Right lobe of liver (tissue), 6 donors: ENCODE results near the gene DGKH. TPM values are rescaled to one million over a fixed set of nuclear protein-coding genes. Genes with fewer than 3 reads are reported as not detected.

Experiments used
- ATAC-seq, 4 donors: fragments of 200-7000 bp; cut with Tn5 transposase; one replicate each; pipeline ENCODE4 v1.9.1; 2020; ENCODE audit warnings: mild to moderate bottlenecking in 4 of 4, moderate library complexity in 4 of 4
- DNase-seq, 3 donors: peaks; one replicate each; pipeline ENCODE4 v3.0.0-alpha.2; 2020
- H3K27ac ChIP-seq, 3 donors: fragments of 200-600 bp; one replicate each; pipeline ENCODE4 v1.8.0; 2022
- H3K27me3 ChIP-seq, 2 donors: fragments of 200-600 bp; one replicate each; pipeline ENCODE4 v1.8.0; 2022
- H3K36me3 ChIP-seq, 4 donors: fragments of 200-600 bp; sonication (generic) in 1 of 4; one replicate each; pipeline versions ENCODE4 v1.5.1 to v1.8.0; 2017 to 2022; ENCODE audit warnings: control low read depth in 1 of 4
- H3K4me1 ChIP-seq, 4 donors: fragments of 200-600 bp; sonication (generic) in 1 of 4; one replicate each; pipeline versions ENCODE4 v1.5.1 to v1.8.0; 2017 to 2022; ENCODE audit warnings: control low read depth in 1 of 4
- H3K4me3 ChIP-seq, 3 donors: fragments of 200-600 bp; one replicate each; pipeline ENCODE4 v1.8.0; 2022
- H3K9me3 ChIP-seq, 4 donors: fragments of 200-600 bp; sonication (generic) in 1 of 4; one replicate each; pipeline versions ENCODE4 v1.5.1 to v1.8.0; 2017 to 2022; ENCODE audit warnings: control low read depth in 1 of 4
- CTCF ChIP-seq, 4 donors: fragments of 200-600 bp in 3 of 4; fragments of 450-650 bp in 1 of 4; IDR thresholded peaks; one replicate each; pipeline versions ENCODE4 v1.5.1 to v1.8.0; 2016 to 2022; ENCODE audit warnings: antibody characterized with exemption in 4 of 4, mild to moderate bottlenecking in 2 of 4
- POLR2A ChIP-seq: fragments of 450-650 bp; IDR thresholded peaks from one replicate; pipeline ENCODE4 v1.6.1; 2017; ENCODE audit warnings: antibody characterized with exemption, mild to moderate bottlenecking
- WGBS: methylation state at CpG from one replicate; pipeline ENCODE4 v1.1.6; 2018; ENCODE audit warnings: low coverage, low lambda C conversion rate; ENCODE audit not compliant: insufficient coverage; ENCODE audit errors: missing lambda C conversion rate; 5-methylcytosine and 5-hydroxymethylcytosine counted together
- intact Hi-C, 2 donors: fragments of 100-400 bp; cut with DNase I; formaldehyde crosslinking; loops; one replicate each; pipeline versions ENCODE4 v1.11.2 to v1.14.1; 2022
- total RNA-seq, 6 experiments: library from RNA; depleted of rRNA in 2 of 6; stranded (reverse); fragments of >200 nt in 2 of 6; fragmentation: NEBNext Ultra II Directional in 3 of 6; extraction: Animal tissue kit (Norgen Biotek cat#: 25700) in 3 of 6; gene quantifications; one replicate each; pipeline versions ENCODE4 v1.1.0 to v1.2.4, GENCODE V29; 2016 to 2023
- donor health status: DM: no; HTN: yes; CAD: no.
- donor health status: DM: no; HTN: no; CAD: no.
- donor health status: DM: no; HTN: no; CAD: no.
- donor health status: DM: no; HTN: yes; CAD: no.
- donor health status: DM: no; HTN: yes; CAD: no.

Gene DGKH
- total RNA-seq, 6 experiments from 2014 or later, result 0.95 to 5.1 (median 2.2) TPM

DNA sequence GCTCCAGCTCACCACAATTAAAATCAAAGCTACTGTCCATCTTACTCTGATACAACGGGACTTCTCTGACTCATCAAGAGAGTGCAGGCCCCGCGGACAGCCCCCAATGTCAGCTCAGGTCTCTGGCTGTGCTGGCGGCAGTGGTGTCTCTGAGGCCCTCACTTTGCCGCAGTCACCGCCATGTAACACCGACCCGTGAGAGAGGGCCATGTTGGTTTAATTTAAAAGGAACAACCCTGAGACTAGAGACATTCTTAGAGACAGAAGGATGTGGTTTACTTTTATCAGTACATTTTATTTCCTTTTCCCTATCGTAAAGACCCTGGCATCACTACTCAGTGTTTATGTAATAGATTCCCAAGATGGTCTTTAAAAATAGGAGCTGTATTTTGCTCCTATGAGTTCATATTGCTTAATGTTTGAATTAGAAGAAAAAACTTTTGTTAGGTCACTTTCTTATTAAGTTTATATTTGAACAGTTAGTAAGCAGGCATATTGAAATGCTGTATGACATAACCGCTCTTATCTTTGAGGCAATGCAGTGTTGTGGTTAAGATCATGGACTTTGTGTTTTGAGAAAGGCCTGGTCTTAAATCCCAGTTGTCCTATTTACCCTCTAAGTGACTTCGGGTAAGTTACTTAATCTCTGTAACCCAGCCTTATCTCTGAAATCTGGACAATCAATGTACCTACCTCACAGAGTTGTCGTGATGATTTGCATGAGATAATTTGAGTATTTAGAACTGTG, 23.4 kb downstream of the DGKH start:
- intact Hi-C loops, result no loop called here
- 59% methylated on average over 7 of the region's 12 CpGs for WGBS
- Histone ChIP-seq H3K4me3 (no peak overlapping the region), H3K9me3 (no peaks in the 10 kb centered on the region), H3K27me3 (no peaks in the 10 kb centered on the region), H3K27ac (no peak overlapping the region), H3K4me1 (no peaks in the 10 kb centered on the region), H3K36me3 (no peaks in the 10 kb centered on the region)
- ATAC-seq (no peak), DNase-seq (no peak)
- TF ChIP-seq CTCF (IDR thresholded peaks at IDR 0.05) (no peak), POLR2A (no peak)

- intact Hi-C loops, result no loop called here
- ATAC-seq (no peak), DNase-seq (no peak)
- Histone ChIP-seq H3K36me3 (no peaks in the 10 kb centered on the region), H3K4me1 (no peaks in the 10 kb centered on the region), H3K4me3 (no peak overlapping the region), H3K9me3 (no peaks in the 10 kb centered on the region), H3K27me3 (no peaks in the 10 kb centered on the region), H3K27ac (no peak overlapping the region)
- WGBS, result 61% methylated on average over 3 of the region's 3 CpGs
- TF ChIP-seq CTCF (IDR thresholded peaks at IDR 0.05) (no peak), POLR2A (no peak)
These were observed 25.2 kb downstream of the DGKH start for GRCh38 chr13:42073683-42074082.

DNA sequence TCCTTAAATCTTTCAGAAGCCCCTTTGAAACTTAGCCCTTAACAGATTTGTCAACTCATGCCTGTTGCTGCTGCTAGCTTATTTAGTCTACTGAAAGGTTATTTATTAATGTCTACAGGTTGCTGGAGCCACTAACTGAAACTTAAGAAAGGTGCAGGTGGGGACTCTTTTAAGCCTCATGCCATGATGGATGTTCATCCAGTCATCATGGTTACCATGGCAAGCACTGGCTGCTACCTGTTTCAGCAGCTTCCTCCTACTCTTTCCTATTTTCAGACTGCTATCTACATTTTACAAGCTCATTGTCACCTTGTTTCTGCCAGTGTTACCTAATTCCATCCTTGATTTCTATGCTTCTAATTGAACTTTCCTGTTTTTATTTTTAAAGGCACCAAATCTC, 27.1 kb downstream of the DGKH start:
- Histone ChIP-seq H3K27ac (no peak overlapping the region), H3K36me3 (no peaks in the 10 kb centered on the region), H3K4me1 (no peaks in the 10 kb centered on the region), H3K9me3 (peaks cover 0 to 2% (median 0%) of the 10 kb centered on the region in 4 donors), H3K4me3 (no peak overlapping the region), H3K27me3 (no peaks in the 10 kb centered on the region)
- ATAC-seq (no peak), DNase-seq (no peak)
- intact Hi-C loops, result no loop called here
- TF ChIP-seq CTCF (IDR thresholded peaks at IDR 0.05), result no peak
- no peak for TF ChIP-seq POLR2A

DNA sequence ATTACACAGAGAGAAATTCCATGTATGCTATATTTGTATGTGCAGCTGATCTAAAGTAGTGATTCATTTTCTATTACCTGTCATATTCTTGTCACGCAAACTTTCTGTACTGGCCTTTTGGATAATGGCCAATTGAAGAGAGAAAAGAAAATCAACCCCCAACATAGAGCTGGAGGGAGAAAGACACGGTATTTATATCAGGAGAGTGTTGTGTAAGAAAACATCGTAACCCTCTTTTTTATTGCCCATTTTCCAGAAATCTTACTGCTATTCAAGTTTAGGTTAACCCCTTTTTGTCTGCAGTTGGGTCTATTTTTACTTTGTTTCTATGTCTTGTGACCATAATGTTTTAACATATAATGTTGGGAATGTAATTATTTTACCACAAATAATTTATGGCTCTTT, 27.9 kb downstream of the DGKH start:
- Histone ChIP-seq H3K4me3 (no peak overlapping the region), H3K27me3 (no peaks in the 10 kb centered on the region), H3K4me1 (no peaks in the 10 kb centered on the region), H3K27ac (no peak overlapping the region), H3K9me3 (peaks cover 0 to 2% (median 0%) of the 10 kb centered on the region in 4 donors), H3K36me3 (no peaks in the 10 kb centered on the region)
- DNase-seq (no peak), ATAC-seq (no peak)
- intact Hi-C loops, result no loop called here
- 76% methylated on average over 3 of the region's 3 CpGs for WGBS
- TF ChIP-seq POLR2A (no peak), CTCF (IDR thresholded peaks at IDR 0.05) (no peak)
